Stomach (tissue), 4 donors: Measurements from ENCODE around the gene TOM1.

Experiments used
- CTCF ChIP-seq, 7 experiments: fragments of 450-650 bp in 4 of 7; fragments of 200-600 bp in 3 of 7; sonication (generic) in 3 of 7; IDR thresholded peaks; one replicate each; pipeline ENCODE4 v1.5.1; 2016 to 2019; ENCODE audit warnings: antibody characterized with exemption in 7 of 7, control low read depth in 2 of 7, mild to moderate bottlenecking in 1 of 7
- EP300 ChIP-seq: sonication (generic); formaldehyde crosslinking; IDR thresholded peaks from one replicate; pipeline ENCODE4 v1.6.1; 2017; ENCODE audit warnings: antibody characterized with exemption
- POLR2AphosphoS5 ChIP-seq, 3 donors: sonication (generic); formaldehyde crosslinking; IDR thresholded peaks; one replicate each; pipeline ENCODE4 v1.6.1; 2016; ENCODE audit warnings: antibody characterized with exemption in 3 of 3

- TF ChIP-seq CTCF (IDR thresholded peaks at IDR 0.05) (no peak), EP300 (no peak), POLR2AphosphoS5 (IDR thresholded peaks at IDR 0.05) (no peak)
Observed at GRCh38 chr22:35347462-35347861, 47.8 kb downstream of the TOM1 start.
